H1 (cell line): Measurements from ENCODE around the gene CAMTA1. TPM values are rescaled to one million over a fixed set of nuclear protein-coding genes. Genes with fewer than 3 reads are reported as not detected.

Experiments used
- CTCF ChIA-PET: fragments of 300-600 bp; sonication (Branson Sonifier 250); formaldehyde crosslinking; loops from one replicate; lab custom pipeline; 2021; ENCODE audit not compliant: partially characterized antibody; lab: Charles Lee
- POLR2A ChIA-PET: fragments of 300-600 bp; sonication (Branson Sonifier 250); formaldehyde crosslinking; loops from one replicate; lab custom pipeline; 2021; ENCODE audit warnings: inconsistent platforms; ENCODE audit not compliant: partially characterized antibody; lab: Charles Lee
- DNase-seq, 2 experiments: peaks; one replicate each; pipeline versions ENCODE4 v3.0.0 to v3.0.0-alpha.2; 2010 to 2022; ENCODE audit warnings: low spot score in 2 of 2, low read depth in 1 of 2, mixed read lengths in 1 of 2
- FAIRE-seq: peaks from 2 replicates; lab custom pipeline; 2011; peaks lifted over from hg19 to GRCh38; lab: Jason Lieb, UNC
- H2AFZ ChIP-seq: 2 replicates; pipeline ENCODE4 v1.8.1; 2012; ENCODE audit warnings: low read length, inconsistent platforms
- H2AK5ac ChIP-seq: 2 replicates; pipeline ENCODE4 v1.6.1; 2013; ENCODE audit warnings: low read depth, low read length
- H2BK120ac ChIP-seq: replicated peaks from 2 replicates; pipeline ENCODE3; 2013; ENCODE audit warnings: low read depth, low read length, inconsistent platforms
- H2BK12ac ChIP-seq: 2 replicates; pipeline ENCODE4 v1.6.1; 2013; ENCODE audit warnings: low read depth, low read length
- H2BK15ac ChIP-seq: 2 replicates; pipeline ENCODE4 v1.6.1; 2013; ENCODE audit warnings: low read length
- H2BK20ac ChIP-seq: 2 replicates; pipeline ENCODE4 v1.6.1; 2013; ENCODE audit warnings: low read length
- H2BK5ac ChIP-seq: 2 replicates; pipeline ENCODE4 v1.6.1; 2013; ENCODE audit warnings: low read depth, low read length
- H3K14ac ChIP-seq: 2 replicates; pipeline ENCODE4 v1.6.1; 2013; ENCODE audit warnings: inconsistent platforms; ENCODE audit not compliant: insufficient read length
- H3K18ac ChIP-seq: 2 replicates; pipeline ENCODE4 v1.6.1; 2013; ENCODE audit warnings: low read length; ENCODE audit errors: extremely low read depth
- H3K23ac ChIP-seq: 2 replicates; pipeline ENCODE4 v1.6.1; 2013; ENCODE audit warnings: inconsistent platforms; ENCODE audit not compliant: insufficient read length
- H3K23me2 ChIP-seq: 2 replicates; pipeline ENCODE4 v1.6.1; 2013; ENCODE audit warnings: low read depth, low read length
- H3K27ac ChIP-seq: 2 replicates; pipeline ENCODE4 v1.6.1; 2011; ENCODE audit warnings: low read depth, low read length, inconsistent platforms
- H3K27me3 ChIP-seq, 4 experiments: replicated peaks in 1 of 4; 1 replicate in 1 of 4; 2 replicates in 3 of 4; pipeline versions ENCODE4 v1.6.1 to v1.8.1; 2011 to 2013; ENCODE audit warnings: low read length in 3 of 4, mild to moderate bottlenecking in 3 of 4, inconsistent platforms in 2 of 4, mixed read lengths in 2 of 4, moderate library complexity in 1 of 4; ENCODE audit not compliant: control insufficient read depth in 3 of 4, insufficient read depth in 3 of 4; ENCODE audit errors: extremely low read depth in 1 of 4
- H3K36me3 ChIP-seq, 4 experiments: 2 replicates each; pipeline versions ENCODE4 v1.6.1 to v1.8.1; 2011 to 2013; ENCODE audit warnings: mild to moderate bottlenecking in 4 of 4, low read length in 3 of 4, moderate library complexity in 2 of 4, control low read depth in 1 of 4, inconsistent platforms in 1 of 4; ENCODE audit not compliant: insufficient read depth in 4 of 4, control insufficient read depth in 2 of 4
- H3K4ac ChIP-seq: replicated peaks from 2 replicates; pipeline ENCODE3; 2013; ENCODE audit warnings: low read length, low read depth, mixed read lengths, inconsistent platforms; ENCODE audit not compliant: insufficient read length
- H3K4me1 ChIP-seq, 4 experiments: replicated peaks in 1 of 4; 1 replicate in 1 of 4; 2 replicates in 3 of 4; pipeline versions ENCODE4 v1.6.1 to v1.8.1; 2011 to 2013; ENCODE audit warnings: low read length in 3 of 4, inconsistent platforms in 2 of 4, mixed read lengths in 1 of 4; ENCODE audit not compliant: insufficient read depth in 4 of 4, control insufficient read depth in 3 of 4
- H3K4me2 ChIP-seq, 2 experiments: 2 replicates each; pipeline versions ENCODE4 v1.6.1 to v1.8.1; 2011 to 2013; ENCODE audit warnings: low read depth in 2 of 2, low read length in 2 of 2, control low read depth in 1 of 2, inconsistent platforms in 1 of 2, mild to moderate bottlenecking in 1 of 2; ENCODE audit not compliant: insufficient read depth in 1 of 2
- H3K4me3 ChIP-seq, 4 experiments: fragments of 200-600, 300-600 bp in 1 of 4; sonication (generic), shearing (Covaris generic), sonication (Bioruptor Twin) in 1 of 4; 2 replicates each; pipeline versions ENCODE4 v1.5.1 to v1.8.1; 2011 to 2016; ENCODE audit warnings: low read length in 4 of 4, low read depth in 3 of 4, control low read depth in 2 of 4, inconsistent platforms in 2 of 4, mild to moderate bottlenecking in 2 of 4, mixed read lengths in 1 of 4, moderate library complexity in 1 of 4; ENCODE audit not compliant: insufficient read depth in 2 of 4; ENCODE audit errors: extremely low read depth in 1 of 4
- H3K56ac ChIP-seq: replicated peaks from 2 replicates; pipeline ENCODE3; 2013; ENCODE audit warnings: low read depth, mild to moderate bottlenecking, mixed read lengths, low read length, inconsistent platforms; ENCODE audit not compliant: insufficient read length
- H3K79me1 ChIP-seq: 2 replicates; pipeline ENCODE4 v1.6.1; 2013; ENCODE audit warnings: low read depth, low read length, control low read depth
- H3K79me2 ChIP-seq, 2 experiments: 2 replicates each; pipeline versions ENCODE4 v1.6.1 to v1.8.1; 2012 to 2013; ENCODE audit warnings: low read length in 2 of 2, mild to moderate bottlenecking in 2 of 2, inconsistent platforms in 1 of 2; ENCODE audit not compliant: insufficient read depth in 2 of 2, control insufficient read depth in 1 of 2
- H3K9ac ChIP-seq, 4 experiments: replicated peaks in 1 of 4; 1 replicate in 1 of 4; 2 replicates in 3 of 4; pipeline versions ENCODE4 v1.6.1 to v1.8.1; 2011 to 2013; ENCODE audit warnings: low read depth in 3 of 4, low read length in 3 of 4, control low read depth in 2 of 4, mild to moderate bottlenecking in 2 of 4, moderate library complexity in 2 of 4, inconsistent platforms in 1 of 4; ENCODE audit errors: extremely low read depth in 1 of 4
- H3K9me3 ChIP-seq, 2 experiments: 2 replicates each; pipeline versions ENCODE4 v1.6.1 to v1.8.1; 2012 to 2013; ENCODE audit warnings: mild to moderate bottlenecking in 2 of 2, moderate library complexity in 2 of 2, control low read depth in 1 of 2, inconsistent platforms in 1 of 2, low read depth in 1 of 2, low read length in 1 of 2, mixed read lengths in 1 of 2; ENCODE audit not compliant: insufficient read depth in 2 of 2
- H4K20me1 ChIP-seq, 2 experiments: replicated peaks in 1 of 2; 2 replicates each; pipeline versions ENCODE3 to v1.8.1; 2011 to 2013; ENCODE audit warnings: inconsistent platforms in 2 of 2, low read length in 2 of 2, mild to moderate bottlenecking in 1 of 2; ENCODE audit not compliant: insufficient read depth in 2 of 2, control insufficient read depth in 1 of 2
- H4K5ac ChIP-seq: 2 replicates; pipeline ENCODE4 v1.6.1; 2013; ENCODE audit warnings: low read length, low read depth, mixed read lengths, inconsistent platforms; ENCODE audit not compliant: insufficient read length
- H4K8ac ChIP-seq: 2 replicates; pipeline ENCODE4 v1.8.0; 2013; ENCODE audit warnings: mild to moderate bottlenecking, moderate library complexity, low read length, inconsistent platforms; ENCODE audit not compliant: insufficient read depth; ENCODE audit errors: extremely low read depth
- H4K91ac ChIP-seq: replicated peaks from 2 replicates; pipeline ENCODE3; 2013; ENCODE audit warnings: low read length, mixed read lengths, inconsistent platforms; ENCODE audit not compliant: insufficient read length
- BCL11A ChIP-seq, 2 experiments: IDR thresholded peaks; one replicate each; pipeline ENCODE4 v1.6.1; 2011; ENCODE audit warnings: low read depth in 2 of 2, low read length in 2 of 2, mild to moderate bottlenecking in 2 of 2
- CBX5 ChIP-seq: fragments of 300-800, 300-1000 bp; sonication (generic); IDR thresholded peaks from 2 replicates; pipeline ENCODE4 v1.7.1; 2016; ENCODE audit warnings: antibody characterized with exemption, low read length, low read depth
- CEBPB ChIP-seq: IDR thresholded peaks from 2 replicates; pipeline ENCODE4 v1.6.1; 2012; ENCODE audit warnings: low read depth, low read length
- CREB1 ChIP-seq: IDR thresholded peaks from 2 replicates; pipeline ENCODE4 v1.6.1; 2012; ENCODE audit warnings: inconsistent platforms
- JUND ChIP-seq: IDR thresholded peaks from 2 replicates; pipeline ENCODE4 v1.6.1; 2011; ENCODE audit warnings: mild to moderate bottlenecking, improper control_type of control experiment, low read length
- KDM4A ChIP-seq: IDR thresholded peaks from one replicate; pipeline ENCODE4 v1.7.1; 2012; ENCODE audit warnings: low read depth, mild to moderate bottlenecking, moderate library complexity, low read length, inconsistent platforms; ENCODE audit not compliant: severe bottlenecking
- RBBP5 ChIP-seq: IDR thresholded peaks from 2 replicates; pipeline ENCODE4 v1.7.1; 2012; ENCODE audit warnings: low read depth, mild to moderate bottlenecking, inconsistent platforms, low read length, moderate library complexity, borderline replicate concordance
- RFX5 ChIP-seq: IDR thresholded peaks from 2 replicates; pipeline ENCODE4 v1.6.1; 2011; ENCODE audit warnings: low read depth, low read length, improper control_type of control experiment, borderline replicate concordance
- RNF2 ChIP-seq: fragments of 200-900, 300-1000 bp; sonication (generic); IDR thresholded peaks from 2 replicates; pipeline ENCODE4 v1.7.1; 2016; ENCODE audit warnings: borderline replicate concordance, low read depth, mild to moderate bottlenecking, antibody characterized with exemption, low read length; ENCODE audit not compliant: poor library complexity, severe bottlenecking; ENCODE audit errors: missing control alignments
- SAP30 ChIP-seq: fragments of 300-600 bp; sonication (generic); IDR thresholded peaks from 2 replicates; pipeline ENCODE4 v1.7.1; 2012; ENCODE audit warnings: low read length, moderate library complexity, mild to moderate bottlenecking, inconsistent platforms; ENCODE audit not compliant: insufficient read depth, insufficient replicate concordance
- SP2 ChIP-seq: IDR thresholded peaks from 2 replicates; pipeline ENCODE4 v1.6.1; 2012; ENCODE audit warnings: mild to moderate bottlenecking, low read length, inconsistent platforms
- WGBS, 2 experiments: shearing (Covaris generic) in 1 of 2; methylation state at CpG; one replicate each; pipeline versions ENCODE4 v1.1.6 to v1.1.7; 2013 to 2015; ENCODE audit warnings: low lambda C conversion rate in 2 of 2, mixed read lengths in 2 of 2, inconsistent platforms in 1 of 2, low coverage in 1 of 2, missing lambda C conversion rate in 1 of 2; ENCODE audit not compliant: insufficient replicate concordance in 2 of 2, insufficient coverage in 1 of 2, insufficient read length in 1 of 2; ENCODE audit errors: extremely low coverage in 1 of 2, missing lambda C conversion rate in 1 of 2; 5-methylcytosine and 5-hydroxymethylcytosine counted together
- polyA plus RNA-seq, 7 experiments: library from polyadenylated mRNA; depleted of rRNA in 3 of 7; stranded (reverse) in 5 of 7; unstranded in 2 of 7; fragments of >200 nt in 5 of 7; fragments of 200-250 nt in 2 of 7; gene quantifications; 1 replicate in 5 of 7; 2 replicates in 1 of 7; 4 replicates in 1 of 7; pipeline versions ENCODE4 v1.2.1 to v1.2.3, GENCODE V29; 2011 to 2013; ENCODE audit warnings: missing spikeins in 2 of 7, mixed read lengths in 2 of 7
- total RNA-seq: library from RNA; stranded (reverse); fragmentation: NEBNext Ultra II Directional; extraction: Animal tissue kit (Norgen Biotek cat#: 25700); gene quantifications from 2 replicates; pipeline ENCODE4 v1.2.1, GENCODE V29; 2021

Gene CAMTA1
- total and polyA plus RNA-seq, 2 of the 8 experiments (the other 6 are each of a cell fraction or from before 2014, with no cell fraction given), result 65.0 to 119 TPM

GRCh38 chr1:7481194-7481593 is 695.9 kb downstream of the CAMTA1 start:
- Histone ChIP-seq H2BK120ac (no peak overlapping the region), H3K9ac (no peak overlapping the region), H2BK20ac (no peak overlapping the region), H3K79me2 (no peaks in the 10 kb centered on the region), H2AK5ac (no peak overlapping the region), H3K14ac (no peak overlapping the region), H2BK5ac (no peak overlapping the region), H3K4ac (no peak overlapping the region), H3K23ac (no peak overlapping the region), H3K4me2 (no peak overlapping the region), H4K5ac (no peak overlapping the region), H3K27ac (no peak overlapping the region), H3K4me3 (no peak overlapping the region), H4K91ac (no peak overlapping the region), H3K9me3 (no peaks in the 10 kb centered on the region), H3K27me3 (no peaks in the 10 kb centered on the region), H2BK12ac (no peak overlapping the region), H2AFZ (no peak overlapping the region), H3K36me3 (no peaks in the 10 kb centered on the region), H3K18ac (no peak overlapping the region)
- FAIRE-seq, result no peak
- no peak for DNase-seq
- no peak for TF ChIP-seq SAP30
- no peak for TF ChIP-seq CBX5
- no peak for TF ChIP-seq CREB1
- TF ChIP-seq SP2, result no peak
- TF ChIP-seq CEBPB, result no peak
- no peak for TF ChIP-seq JUND
- no peak for TF ChIP-seq RBBP5
- no peak for TF ChIP-seq RFX5
- no peak for TF ChIP-seq BCL11A (IDR thresholded peaks at IDR 0.05; ENCODE audit: low read depth in 2 of 2, low read length in 2 of 2)
- TF ChIP-seq RNF2, result no peak
- TF ChIP-seq KDM4A, result no peak
- TF ChIP-seq, all 59 proteins: peak for 0
- Histone ChIP-seq H4K8ac (no peak overlapping the region), H4K20me1 (peaks cover 0 to 5% of the 10 kb centered on the region in 2 experiments), H3K79me1 (no peaks in the 10 kb centered on the region), H3K23me2 (peaks cover 6% of the 10 kb centered on the region; the same call in 1 of the 2 replicates), H3K56ac (no peak overlapping the region), H2BK15ac (no peak overlapping the region), H3K4me1 (peaks cover 0 to 4% (median 0%) of the 10 kb centered on the region in 4 experiments; a peak in 3 of 7 replicates)
- POLR2A ChIA-PET, result no interaction called here
- CTCF ChIA-PET, result no interaction called here
- WGBS, 2 experiments, result 77% methylated on average over 3 of the region's 3 CpGs; no CpG with 5 or more reads in 1 of the 2 experiments
